HG03460 (cell line): Measurements from ENCODE around the gene OR9A2.
"Not testable (repeated sequence)": the region's sequence is repeated elsewhere in the genome, so short reads cannot be mapped to it uniquely, and the experiment has no call there.

Experiments
- ATAC-seq: cut with Tn5 transposase; IDR thresholded peaks from one replicate; pipeline ENCODE4 v1.9.1; 2021; ENCODE audit not compliant: unreplicated experiment

Gene OR9A2

DNA sequence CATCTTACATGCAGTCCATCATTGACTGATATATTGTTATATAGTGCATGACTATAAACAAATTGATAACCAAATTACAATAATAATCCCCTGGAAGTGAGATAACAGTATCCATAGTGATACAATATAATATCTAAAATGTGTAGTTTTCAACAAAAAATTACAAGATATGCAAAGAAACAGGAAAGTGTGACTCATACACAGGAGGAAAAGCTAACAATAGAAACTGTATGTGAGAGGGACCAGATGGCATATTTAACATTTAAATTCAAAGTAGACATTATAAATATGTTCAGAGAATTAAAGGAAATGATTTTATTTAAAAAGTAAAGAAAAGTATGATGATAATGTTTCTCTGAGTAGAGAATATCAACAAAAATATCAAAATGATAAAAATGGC, 8.0 kb downstream of the OR9A2 start:
- no peak for ATAC-seq

DNA sequence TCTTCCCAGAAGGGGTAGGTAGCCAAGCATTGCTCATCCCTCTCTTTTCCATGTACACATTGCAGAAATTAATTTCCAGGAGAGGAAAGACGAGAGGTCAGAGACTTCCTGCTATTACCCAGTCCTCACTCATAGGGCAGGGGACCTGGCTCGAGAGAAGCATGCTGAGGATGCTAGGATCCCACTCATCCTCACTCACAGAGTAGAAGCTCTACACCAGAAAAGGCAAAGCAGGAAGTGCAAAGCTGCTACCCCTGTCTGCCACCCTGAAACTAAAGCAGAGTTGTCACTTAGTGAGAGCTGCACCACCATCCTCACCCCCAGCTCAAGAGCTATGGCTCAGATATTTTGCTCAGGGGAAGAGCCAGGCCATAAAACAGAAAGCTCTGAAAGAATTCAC, 9.9 kb downstream of the OR9A2 start:
- no peak for ATAC-seq

GRCh38 chr7:143015926-143016490, 10.9 kb downstream of the OR9A2 start:
- ATAC-seq: no peak

DNA sequence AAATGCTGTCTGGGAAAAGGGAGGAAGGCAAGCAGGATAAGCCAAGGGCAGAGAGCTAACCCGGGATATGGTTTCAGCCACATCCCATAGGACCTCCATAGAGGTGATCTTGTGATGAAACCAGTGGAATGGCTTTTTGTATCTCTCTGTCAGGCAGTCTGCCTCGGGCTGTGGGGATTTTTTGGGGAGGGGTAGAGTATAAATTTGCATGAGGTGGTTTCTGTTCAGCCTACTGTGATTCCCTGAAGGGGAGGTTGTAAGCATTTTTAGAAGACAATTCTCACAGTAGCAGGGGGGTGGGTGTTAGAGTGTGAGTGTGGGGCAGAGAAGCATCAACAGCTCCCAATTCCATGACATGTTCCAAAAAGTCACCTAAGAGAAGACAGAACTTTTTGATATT, 11.8 kb downstream of the OR9A2 start:
- ATAC-seq: peak; percentile 86

GRCh38 chr7:143013893-143014292, 13.0 kb downstream of the OR9A2 start:
- no peak for ATAC-seq

DNA sequence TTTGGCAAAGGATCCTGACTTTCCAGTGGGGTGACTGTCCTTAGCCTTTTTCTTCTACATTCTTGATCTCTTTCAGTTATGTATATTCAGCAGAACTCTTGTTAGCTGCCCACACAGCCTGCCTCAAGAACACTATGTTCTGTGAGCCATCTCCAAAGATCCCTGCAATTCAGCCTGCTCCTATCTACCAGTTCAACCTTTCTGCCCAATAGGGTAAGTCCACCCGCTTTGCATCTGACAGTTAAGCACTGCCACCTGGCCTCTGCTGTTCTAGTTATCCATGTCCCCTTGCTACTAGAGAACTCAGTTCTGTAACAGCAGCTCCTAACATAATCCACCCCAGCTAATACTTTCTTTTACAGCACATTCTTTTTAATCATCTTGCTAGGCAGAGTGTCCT, 13.5 kb downstream of the OR9A2 start:
- no peak for ATAC-seq

GRCh38 chr7:143012409-143012808, 14.5 kb downstream of the OR9A2 start:
- no peak for ATAC-seq

GRCh38 chr7:143012001-143012400, 14.9 kb downstream of the OR9A2 start:
- no peak for ATAC-seq

DNA sequence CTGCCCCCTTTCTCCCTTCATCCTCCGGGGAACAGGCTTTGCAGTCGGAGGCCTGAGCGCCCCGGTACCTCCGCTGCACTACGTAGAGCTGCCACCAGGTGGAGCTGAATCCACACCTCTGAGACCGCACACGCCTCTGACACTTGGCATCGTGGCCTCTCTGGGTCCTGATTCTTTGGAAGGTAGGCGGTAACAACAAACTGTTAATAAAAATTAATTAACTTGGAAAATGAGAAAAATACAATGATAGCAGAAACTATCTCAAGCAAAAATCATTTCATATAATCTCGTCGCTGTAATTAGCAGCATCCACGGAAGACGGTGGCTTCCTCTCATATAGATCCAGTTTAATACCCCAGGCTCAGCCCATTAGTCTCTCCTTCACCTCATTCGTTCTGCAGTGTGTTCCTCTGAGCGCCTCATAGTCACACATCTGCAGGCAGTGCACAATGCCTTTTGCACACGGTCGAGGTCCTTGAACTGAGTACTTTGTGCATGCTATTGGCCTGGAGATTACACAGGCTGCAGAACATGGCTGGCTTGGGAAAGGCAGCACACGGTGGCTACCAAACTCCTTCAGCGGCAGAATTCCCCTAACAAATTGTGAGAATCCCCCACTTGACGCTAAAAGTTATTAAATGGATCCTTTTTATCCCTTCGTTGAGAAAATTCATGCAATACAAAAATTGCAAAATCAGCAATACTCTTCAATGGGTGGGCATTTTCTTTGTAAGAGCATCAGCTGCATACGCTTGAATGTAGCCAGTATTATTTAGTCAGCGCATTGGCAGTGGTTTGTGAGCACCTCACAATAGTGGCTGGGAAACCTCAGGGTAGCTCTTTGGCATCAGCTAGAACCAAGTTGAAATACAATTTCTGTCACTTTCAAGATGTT, 18.7 kb downstream of the OR9A2 start:
- ATAC-seq: peak; percentile 90

- ATAC-seq: no peak
Measured at GRCh38 chr7:143005632-143006260, 21.2 kb downstream of the OR9A2 start.

DNA sequence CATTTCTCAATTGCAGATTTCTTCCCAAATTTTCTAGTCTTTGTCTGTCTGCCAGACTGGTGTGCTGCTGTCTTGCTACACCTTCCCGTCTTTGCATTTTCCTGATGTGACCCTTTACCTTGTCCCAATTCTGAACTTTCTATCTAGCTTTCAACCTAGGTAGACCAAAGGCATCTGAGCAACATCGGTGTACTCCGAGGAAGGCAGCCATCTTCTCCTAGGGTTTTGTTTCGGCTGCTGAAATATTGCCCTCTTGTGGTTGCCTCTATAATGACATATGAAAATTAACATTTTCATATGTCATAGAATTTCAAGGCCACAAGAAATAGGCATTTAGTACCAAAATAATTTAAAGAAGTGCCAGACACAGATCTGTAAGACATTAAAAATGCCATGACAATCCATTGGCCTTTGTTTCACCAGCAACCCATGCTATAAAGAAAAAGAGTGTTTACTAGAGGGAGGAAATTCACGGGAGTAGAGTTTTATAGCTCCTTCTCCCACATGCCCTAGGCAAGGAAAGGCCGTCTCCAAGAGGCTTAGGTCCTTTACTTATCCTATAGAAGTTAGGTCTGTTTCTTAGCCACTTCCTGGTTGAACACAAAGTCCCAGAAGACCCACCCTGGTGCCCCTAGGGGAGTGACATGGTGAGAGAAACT, 23.4 kb downstream of the OR9A2 start:
- peak; percentile 62 for ATAC-seq

DNA sequence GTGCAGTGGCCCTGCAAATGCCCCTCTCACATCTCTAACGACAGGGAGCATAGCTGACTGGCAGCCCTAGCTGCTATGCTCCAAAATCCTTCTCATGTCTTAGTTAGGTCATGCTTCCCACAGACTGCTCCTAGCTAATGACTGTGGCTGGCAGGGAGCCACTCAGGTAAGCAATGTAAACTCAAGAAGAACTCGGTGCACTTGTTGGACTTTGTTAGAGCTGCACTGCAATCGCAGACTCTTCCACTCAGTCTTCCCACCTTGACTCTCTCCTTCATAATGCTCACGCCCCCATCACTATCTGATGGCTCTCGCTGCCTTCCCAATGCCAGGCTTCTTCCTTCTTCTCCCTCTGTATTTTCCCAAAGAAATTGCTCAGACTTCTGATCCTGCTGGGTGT, 24.0 kb downstream of the OR9A2 start:
- no peak for ATAC-seq

GRCh38 chr7:143002106-143002505, 24.8 kb downstream of the OR9A2 start:
- no peak for ATAC-seq

GRCh38 chr7:143000648-143001047, 26.3 kb downstream of the OR9A2 start:
- no peak for ATAC-seq

- no peak for ATAC-seq
Measured at GRCh38 chr7:142999793-143000192, 27.1 kb downstream of the OR9A2 start.

GRCh38 chr7:142998966-142999365, 28.0 kb downstream of the OR9A2 start:
- ATAC-seq: no peak

DNA sequence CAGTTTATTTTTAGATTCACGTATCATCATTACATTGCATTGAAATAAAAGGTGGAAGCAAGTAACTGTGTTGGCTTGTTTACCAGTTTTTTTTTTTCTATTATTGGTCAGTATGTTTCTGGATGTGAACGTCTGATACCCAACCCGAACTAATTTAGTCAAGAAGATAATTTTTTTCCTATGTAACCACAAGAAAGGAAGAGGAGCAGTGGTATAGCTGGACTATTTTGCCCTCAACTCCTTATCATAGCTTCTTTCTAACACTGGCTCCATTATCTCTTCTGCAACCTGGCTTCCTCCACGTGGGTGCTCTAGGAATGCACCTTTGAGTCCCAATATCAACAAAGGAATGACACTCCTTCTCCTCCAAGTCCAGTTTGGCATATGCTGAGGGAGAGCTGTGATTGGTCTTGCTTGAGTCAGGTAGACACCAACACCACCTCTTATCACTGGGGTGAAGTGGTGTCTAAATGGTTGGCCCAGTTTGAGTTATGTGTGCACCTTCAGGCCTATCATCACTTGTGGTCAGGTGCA, 29.4 kb downstream of the OR9A2 start:
- no peak for ATAC-seq

DNA sequence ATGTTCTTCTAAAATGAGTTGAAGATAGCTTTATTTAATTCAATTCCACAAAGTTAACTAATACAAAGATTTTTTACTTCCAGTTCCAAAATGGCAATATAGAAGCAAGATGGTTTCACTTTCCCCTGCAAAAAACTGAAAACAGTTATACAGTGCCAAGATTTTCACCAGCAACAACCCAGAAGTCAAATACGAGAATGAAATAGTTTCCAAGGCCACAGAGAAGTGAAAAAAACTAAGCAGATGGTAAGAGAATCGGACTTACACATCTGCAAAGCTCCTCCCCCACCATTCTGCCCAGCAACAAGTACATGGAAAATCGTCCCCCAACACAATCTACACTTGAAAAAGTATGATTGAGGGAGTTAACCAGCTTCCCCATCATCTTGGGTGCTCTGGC, 34.5 kb downstream of the OR9A2 start:
- ATAC-seq: no peak

DNA sequence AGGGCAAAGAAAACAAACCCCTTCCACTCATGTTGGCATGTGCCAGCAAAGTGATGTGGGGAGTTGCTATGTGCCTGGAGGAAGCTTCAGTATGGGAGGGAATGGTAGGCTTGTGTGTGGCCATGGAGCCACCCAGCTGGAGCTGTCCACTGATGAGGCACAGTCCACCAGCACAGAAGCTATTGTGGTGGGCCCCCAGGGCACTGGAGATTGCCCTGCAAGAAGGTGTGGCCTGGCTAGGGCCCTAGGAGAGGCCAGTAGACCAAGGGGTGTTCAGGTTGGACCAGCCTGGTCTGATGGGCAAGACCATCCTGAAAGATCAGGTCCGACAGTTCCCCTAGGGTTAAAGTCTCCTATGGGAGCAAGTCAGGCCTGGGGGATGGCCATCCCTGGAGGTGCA, 42.6 kb downstream of the OR9A2 start:
- ATAC-seq: no peak

GRCh38 chr7:142983825-142984224, 43.1 kb downstream of the OR9A2 start:
- no peak for ATAC-seq

- ATAC-seq: not testable (repeated sequence)
Measured at GRCh38 chr7:142978402-142978801, 48.5 kb downstream of the OR9A2 start.
